Measurements from ENCODE around the gene RIMKLB.

The RIMKLB gene

GRCh38 chr12:8696442-8697090, 1.2 kb upstream of the RIMKLB start:
- no peak for ATAC-seq
- TF ChIP-seq BACH2 (CRISPR knock-in tag; IDR thresholded peaks at IDR 0.05; ENCODE audit: borderline replicate concordance), result no peak
- no peak for TF ChIP-seq ZC3H10 (CRISPR knock-in tag; IDR thresholded peaks at IDR 0.05)
- TF ChIP-seq ISL1 (CRISPR knock-in tag; IDR thresholded peaks at IDR 0.05), result no peak
- TF ChIP-seq RARB (CRISPR knock-in tag; IDR thresholded peaks at IDR 0.05), result no peak
- no peak for TF ChIP-seq OSR1 (CRISPR knock-in tag; IDR thresholded peaks at IDR 0.05)
- no peak for TF ChIP-seq ZNF8 (CRISPR knock-in tag; IDR thresholded peaks at IDR 0.05)
- no peak for TF ChIP-seq ARNTL (CRISPR knock-in tag; IDR thresholded peaks at IDR 0.05; ENCODE audit: borderline replicate concordance, low read depth)

- TF ChIP-seq TOX (CRISPR knock-in tag; IDR thresholded peaks at IDR 0.05; ENCODE audit: borderline replicate concordance) (no peak), ARNTL (CRISPR knock-in tag; IDR thresholded peaks at IDR 0.05; ENCODE audit: borderline replicate concordance, low read depth) (no peak), TSHZ2 (CRISPR knock-in tag; IDR thresholded peaks at IDR 0.05) (no peak), ZFP30 (CRISPR knock-in tag; IDR thresholded peaks at IDR 0.05) (no peak), GLIS3 (CRISPR knock-in tag; IDR thresholded peaks at IDR 0.05) (no peak), TCF4 (CRISPR knock-in tag; IDR thresholded peaks at IDR 0.05; ENCODE audit: borderline replicate concordance) (no peak)
- peak; percentile 50 for ATAC-seq
These were observed 693 bp upstream of the RIMKLB start for GRCh38 chr12:8697120-8697475.

- TF ChIP-seq BACH2 (CRISPR knock-in tag; IDR thresholded peaks at IDR 0.05; ENCODE audit: borderline replicate concordance) (no peak), ARNTL (CRISPR knock-in tag; IDR thresholded peaks at IDR 0.05; ENCODE audit: borderline replicate concordance, low read depth) (no peak), TSHZ2 (CRISPR knock-in tag; IDR thresholded peaks at IDR 0.05) (no peak), RARB (CRISPR knock-in tag; IDR thresholded peaks at IDR 0.05) (no peak), CSDC2 (CRISPR knock-in tag; IDR thresholded peaks at IDR 0.05) (no peak), SNAI2 (CRISPR knock-in tag; IDR thresholded peaks at IDR 0.05) (no peak), ZFP30 (CRISPR knock-in tag; IDR thresholded peaks at IDR 0.05) (no peak), ISL1 (CRISPR knock-in tag; IDR thresholded peaks at IDR 0.05) (no peak), TCF4 (CRISPR knock-in tag; IDR thresholded peaks at IDR 0.05; ENCODE audit: borderline replicate concordance) (no peak), ZFP3 (CRISPR knock-in tag; IDR thresholded peaks at IDR 0.05) (no peak), OSR1 (CRISPR knock-in tag; IDR thresholded peaks at IDR 0.05) (no peak), ZNF70 (CRISPR knock-in tag; IDR thresholded peaks at IDR 0.05) (no peak), CREB5 (CRISPR knock-in tag; IDR thresholded peaks at IDR 0.05; ENCODE audit: low read depth) (no peak), GLIS3 (CRISPR knock-in tag; IDR thresholded peaks at IDR 0.05) (no peak), ZC3H10 (CRISPR knock-in tag; IDR thresholded peaks at IDR 0.05) (no peak), CSRNP3 (CRISPR knock-in tag; IDR thresholded peaks at IDR 0.05) (no peak), PATZ1 (CRISPR knock-in tag; IDR thresholded peaks at IDR 0.05; ENCODE audit: borderline replicate concordance) (no peak)
- peak; percentile 60 for ATAC-seq
These were observed 501 bp downstream of the RIMKLB start for GRCh38 chr12:8698132-8698851.
